ENCODE measurements around the gene TOP3B.

GRCh38 chr22:21923163-21923561 is 59.4 kb downstream of the TOP3B start:
- TF ChIP-seq CTCF (IDR thresholded peaks at IDR 0.05), result no peak
- no peak for TF ChIP-seq EZH2phosphoT487 (IDR thresholded peaks at IDR 0.05)
- no peak for TF ChIP-seq EZH2 (IDR thresholded peaks at IDR 0.05)

Measured in neural progenitor cell (in vitro differentiated cells).